Measurements from ENCODE around the gene CYTH1.

CYTH1 gene

GRCh38 chr17:78781893-78782304, at the start of gene CYTH1:
Gene CYTH1, minus strand, starts transcription at chr17:78782273. Its CDS starts 50 bp downstream, at chr17:78782223.
- DNase-seq (ENCODE audit: low read depth) = no peak

- DNase-seq (ENCODE audit: low read depth) = no peak
Measured at GRCh38 chr17:78829477-78829876, 47.4 kb upstream of the CYTH1 start.

GRCh38 chr17:78828470-78829185, 46.6 kb upstream of the CYTH1 start:
- no peak for DNase-seq (ENCODE audit: low read depth)

- no peak for DNase-seq (ENCODE audit: low read depth)
Measured at GRCh38 chr17:78826836-78827509, 44.9 kb upstream of the CYTH1 start.

- no peak for DNase-seq (ENCODE audit: low read depth)
Measured at GRCh38 chr17:78826421-78826820, 44.3 kb upstream of the CYTH1 start.

- DNase-seq (ENCODE audit: low read depth) = no peak
Measured at GRCh38 chr17:78825696-78826095, 43.6 kb upstream of the CYTH1 start.

- no peak for DNase-seq (ENCODE audit: low read depth)
Measured at GRCh38 chr17:78824240-78824639, 42.2 kb upstream of the CYTH1 start.

GRCh38 chr17:78823282-78824046, 41.4 kb upstream of the CYTH1 start:
- DNase-seq (ENCODE audit: low read depth) = no peak

- no peak for DNase-seq (ENCODE audit: low read depth)
Measured at GRCh38 chr17:78822552-78822951, 40.5 kb upstream of the CYTH1 start.

- no peak for DNase-seq (ENCODE audit: low read depth)
Measured at GRCh38 chr17:78821961-78822360, 39.9 kb upstream of the CYTH1 start.

- DNase-seq (ENCODE audit: low read depth) = no peak
Measured at GRCh38 chr17:78820841-78821240, 38.8 kb upstream of the CYTH1 start.

- no peak for DNase-seq (ENCODE audit: low read depth)
Measured at GRCh38 chr17:78819806-78820792, 38.0 kb upstream of the CYTH1 start.

GRCh38 chr17:78819402-78819801, 37.3 kb upstream of the CYTH1 start:
- no peak for DNase-seq (ENCODE audit: low read depth)

- DNase-seq (ENCODE audit: low read depth) = peak; percentile 63
Measured at GRCh38 chr17:78818932-78819331, 36.9 kb upstream of the CYTH1 start.

- DNase-seq (ENCODE audit: low read depth) = no peak
Measured at GRCh38 chr17:78818152-78818846, 36.2 kb upstream of the CYTH1 start.

- peak; percentile 80 for DNase-seq (ENCODE audit: low read depth)
Measured at GRCh38 chr17:78817123-78817522, 35.0 kb upstream of the CYTH1 start.

- DNase-seq (ENCODE audit: low read depth) = no peak
Measured at GRCh38 chr17:78815696-78816095, 33.6 kb upstream of the CYTH1 start.

- peak; percentile 17 for DNase-seq (ENCODE audit: low read depth)
Measured at GRCh38 chr17:78812855-78813254, 30.8 kb upstream of the CYTH1 start.

- DNase-seq (ENCODE audit: low read depth) = no peak
Measured at GRCh38 chr17:78808163-78808562, 26.1 kb upstream of the CYTH1 start.

GRCh38 chr17:78806451-78806850, 24.4 kb upstream of the CYTH1 start:
- peak; percentile 79 for DNase-seq (ENCODE audit: low read depth)

GRCh38 chr17:78805301-78805700, 23.2 kb upstream of the CYTH1 start:
- peak; percentile 83 for DNase-seq (ENCODE audit: low read depth)

Measured in T-helper 22 cell (primary cell).